Ascending aorta (tissue), 2 donors: ENCODE results near the gene GPR152. TPM values are rescaled to one million over a fixed set of nuclear protein-coding genes. Genes with fewer than 3 reads are reported as not detected.

Experiments used
- DNase-seq, 2 donors: peaks; one replicate each; pipeline ENCODE4 v3.0.0-alpha.2; 2019; ENCODE audit warnings: low spot score in 2 of 2
- H3K27ac ChIP-seq, 2 donors: fragments of 200-600 bp; sonication (generic); one replicate each; pipeline ENCODE4 v1.5.1; 2016 to 2017; ENCODE audit warnings: mild to moderate bottlenecking in 1 of 2
- H3K27me3 ChIP-seq: fragments of 200-600 bp; sonication (generic); one replicate; pipeline ENCODE4 v1.5.1; 2017
- H3K36me3 ChIP-seq, 2 donors: fragments of 200-600 bp; sonication (generic); one replicate each; pipeline ENCODE4 v1.5.1; 2016
- H3K4me1 ChIP-seq, 2 donors: fragments of 200-600 bp; sonication (generic); one replicate each; pipeline ENCODE4 v1.5.1; 2016 to 2017; ENCODE audit warnings: mild to moderate bottlenecking in 1 of 2
- H3K4me3 ChIP-seq, 2 donors: fragments of 200-600 bp; sonication (generic); one replicate each; pipeline ENCODE4 v1.5.1; 2016 to 2017; ENCODE audit warnings: mild to moderate bottlenecking in 1 of 2
- H3K9me3 ChIP-seq, 2 donors: fragments of 200-600 bp; sonication (generic); one replicate each; pipeline ENCODE4 v1.5.1; 2016
- CTCF ChIP-seq, 3 experiments: fragments of 200-600 bp in 2 of 3; fragments of 450-650 bp in 1 of 3; sonication (generic) in 2 of 3; IDR thresholded peaks; one replicate each; pipeline ENCODE4 v1.5.1; 2016 to 2019; ENCODE audit warnings: antibody characterized with exemption in 3 of 3, mild to moderate bottlenecking in 1 of 3, moderate library complexity in 1 of 3
- intact Hi-C: fragments of 100-400 bp; cut with DNase I; formaldehyde crosslinking; loops from one replicate; pipeline ENCODE4 v1.15.1; 2023
- total RNA-seq: library from RNA; depleted of rRNA; stranded (reverse); fragments of >200 nt; gene quantifications from one replicate; pipeline ENCODE4 v1.1.0, GENCODE V29; 2016

The GPR152 gene
- total RNA-seq, 1 donor from 2014 or later = not detected

- intact Hi-C loops = no loop called here
- Histone ChIP-seq H3K4me1 (peaks cover 6 to 11% of the 10 kb centered on the region in 2 donors), H3K27ac (no peak overlapping the region), H3K9me3 (no peaks in the 10 kb centered on the region), H3K27me3 (no peaks in the 10 kb centered on the region), H3K4me3 (no peak overlapping the region), H3K36me3 (peaks cover 45 to 64% of the 10 kb centered on the region in 2 donors)
- TF ChIP-seq CTCF (IDR thresholded peaks at IDR 0.05) = no peak
- no peak for DNase-seq
Measured at GRCh38 chr11:67433536-67434394, 18.8 kb downstream of the GPR152 start.

DNA sequence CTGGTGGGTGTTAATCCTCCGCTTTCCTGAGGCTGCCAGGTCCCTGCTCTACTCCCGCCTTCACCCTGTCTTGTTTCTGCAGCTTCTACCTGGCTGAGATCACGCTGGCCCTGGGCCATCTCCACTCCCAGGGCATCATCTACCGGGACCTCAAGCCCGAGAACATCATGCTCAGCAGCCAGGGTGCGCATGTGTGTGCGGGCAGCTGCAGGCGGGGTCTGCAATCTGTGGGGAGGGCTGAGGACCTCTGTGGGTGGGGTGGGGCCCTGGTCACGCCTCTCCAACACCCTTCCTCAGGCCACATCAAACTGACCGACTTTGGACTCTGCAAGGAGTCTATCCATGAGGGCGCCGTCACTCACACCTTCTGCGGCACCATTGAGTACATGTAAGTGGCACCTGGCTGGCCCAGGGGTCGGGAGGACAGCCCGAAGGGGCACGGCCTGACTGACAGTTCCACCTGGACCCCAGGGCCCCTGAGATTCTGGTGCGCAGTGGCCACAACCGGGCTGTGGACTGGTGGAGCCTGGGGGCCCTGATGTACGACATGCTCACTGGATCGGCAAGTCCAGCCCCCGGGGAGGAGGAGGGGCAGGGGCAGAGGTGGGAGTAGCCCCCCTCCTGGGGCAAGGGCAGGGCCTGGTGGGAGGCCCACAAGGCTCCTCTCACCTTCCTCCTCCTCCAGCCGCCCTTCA lies 19.7 kb downstream of the GPR152 start:
- peaks cover 45 to 61% of the 10 kb centered on the region in 2 donors for H3K36me3 ChIP-seq

DNA sequence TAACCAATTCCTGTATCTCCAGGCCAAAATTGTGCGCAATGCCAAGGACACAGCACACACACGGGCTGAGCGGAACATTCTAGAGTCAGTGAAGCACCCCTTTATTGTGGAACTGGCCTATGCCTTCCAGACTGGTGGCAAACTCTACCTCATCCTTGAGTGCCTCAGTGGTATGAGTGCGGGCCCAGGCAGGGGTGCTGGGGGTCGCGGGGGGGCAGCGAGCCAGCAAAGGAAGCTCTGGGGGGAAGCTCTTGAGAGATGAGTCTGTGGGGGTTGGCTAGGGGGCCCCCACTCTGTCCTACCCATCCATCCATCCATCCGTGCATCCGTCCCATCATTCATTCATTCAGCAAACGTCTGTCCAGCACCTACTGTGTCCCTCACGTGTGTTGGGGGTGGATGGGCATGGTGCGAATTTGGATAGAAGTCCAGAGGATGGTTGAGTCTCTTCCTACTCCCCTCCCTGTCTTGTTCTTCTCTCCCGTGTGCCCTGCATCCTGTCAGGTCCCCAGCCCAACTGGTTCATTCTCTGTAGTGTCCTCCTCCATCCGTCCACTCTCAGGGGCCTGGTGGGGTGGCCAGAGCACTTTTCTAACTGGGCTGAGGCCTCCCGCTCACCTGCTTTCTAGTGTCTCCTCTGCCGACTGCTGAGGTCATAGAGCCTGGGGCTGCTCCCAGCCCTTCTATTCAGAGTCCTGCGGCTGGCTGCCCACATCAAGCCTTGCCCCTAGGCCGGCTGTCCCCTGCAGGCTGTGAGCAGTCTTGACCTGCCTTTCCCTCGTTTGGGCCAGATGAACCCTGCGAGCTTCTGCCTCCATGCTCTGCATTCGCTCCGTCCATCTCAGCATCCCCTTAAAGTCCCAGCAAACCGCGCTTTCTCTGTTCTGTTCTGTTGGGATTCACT lies 20.9 kb downstream of the GPR152 start:
- Histone ChIP-seq H3K27ac (no peak overlapping the region), H3K27me3 (no peaks in the 10 kb centered on the region), H3K9me3 (no peaks in the 10 kb centered on the region), H3K4me1 (peaks cover 6 to 16% of the 10 kb centered on the region in 2 donors), H3K36me3 (peaks cover 45 to 57% of the 10 kb centered on the region in 2 donors), H3K4me3 (no peak overlapping the region)
- intact Hi-C loops = no loop called here
- no peak for TF ChIP-seq CTCF (IDR thresholded peaks at IDR 0.05)
- DNase-seq = no peak

More for the DNA sequence above, 19.7 kb downstream of the GPR152 start:
- Histone ChIP-seq H3K4me3 (no peak overlapping the region), H3K27ac (no peak overlapping the region), H3K4me1 (peaks cover 6 to 12% of the 10 kb centered on the region in 2 donors), H3K9me3 (no peaks in the 10 kb centered on the region), H3K27me3 (no peaks in the 10 kb centered on the region)
- no peak for TF ChIP-seq CTCF (IDR thresholded peaks at IDR 0.05)
- intact Hi-C loops = no loop called here
- no peak for DNase-seq

GRCh38 chr11:67429722-67430121 lies 22.8 kb downstream of the GPR152 start:
- intact Hi-C loops = loop anchor here (2.0 to 5.0 kb wide), 2 partner anchors 37 to 77 kb away; partner anchors contain the start of gene RAD9A
- Histone ChIP-seq H3K9me3 (no peaks in the 10 kb centered on the region), H3K4me1 (peaks cover 6 to 16% of the 10 kb centered on the region in 2 donors), H3K27me3 (no peaks in the 10 kb centered on the region), H3K4me3 (no peak overlapping the region), H3K36me3 (peaks cover 33 to 44% of the 10 kb centered on the region in 2 donors), H3K27ac (no peak overlapping the region)
- no peak for TF ChIP-seq CTCF (IDR thresholded peaks at IDR 0.05)
- DNase-seq = no peak

- intact Hi-C loops = loop anchor here (2.0 to 5.0 kb wide), 2 partner anchors 37 to 78 kb away; partner anchors contain the start of gene RAD9A
- no peak for TF ChIP-seq CTCF (IDR thresholded peaks at IDR 0.05)
- peak overlapping the region; percentile 75 to 94 for H3K4me3 ChIP-seq
- no peaks in the 10 kb centered on the region for H3K9me3 ChIP-seq
- H3K27me3 ChIP-seq = no peaks in the 10 kb centered on the region
- H3K27ac ChIP-seq = peak overlapping the region; percentile 86 to 91
- no peak for DNase-seq
- peaks cover 28 to 38% of the 10 kb centered on the region in 2 donors for H3K36me3 ChIP-seq
- H3K4me1 ChIP-seq = peaks cover 6 to 16% of the 10 kb centered on the region in 2 donors
Measured at GRCh38 chr11:67429038-67429668, 23.4 kb downstream of the GPR152 start.
